WI38 (cell line): Measurements from ENCODE around the gene RC3H1.
"Not testable (repeated sequence)": the region's sequence is repeated elsewhere in the genome, so short reads cannot be mapped to it uniquely, and the experiment has no call there.

Experiments
- H3K4me3 ChIP-seq: 2 replicates; pipeline ENCODE4 v1.5.1; 2011; ENCODE audit warnings: low read depth, mild to moderate bottlenecking, control low read depth, low read length
- CTCF ChIP-seq: IDR thresholded peaks from 2 replicates; pipeline ENCODE4 v1.5.1; 2012; ENCODE audit warnings: low read depth, mild to moderate bottlenecking, control low read depth, low read length

RC3H1 gene

GRCh38 chr1:173946380-173946921, 75.7 kb downstream of the RC3H1 start:
- H3K4me3 ChIP-seq: no peak overlapping the region
- TF ChIP-seq CTCF: no peak

- no peak overlapping the region for H3K4me3 ChIP-seq
- no peak for TF ChIP-seq CTCF
These were observed 85.1 kb downstream of the RC3H1 start for GRCh38 chr1:173937062-173937461.

GRCh38 chr1:173934440-173934839, 87.7 kb downstream of the RC3H1 start:
- TF ChIP-seq CTCF: no peak
- H3K4me3 ChIP-seq: no peak overlapping the region

- H3K4me3 ChIP-seq: not testable (repeated sequence)
These were observed 91.6 kb downstream of the RC3H1 start for GRCh38 chr1:173930541-173930940.

GRCh38 chr1:173925306-173926242, 96.6 kb downstream of the RC3H1 start:
- H3K4me3 ChIP-seq: no peak overlapping the region
- no peak for TF ChIP-seq CTCF

- no peak overlapping the region for H3K4me3 ChIP-seq
- no peak for TF ChIP-seq CTCF
These were observed 101.3 kb downstream of the RC3H1 start for GRCh38 chr1:173920861-173921260.

GRCh38 chr1:173917635-173918493, 104.3 kb downstream of the RC3H1 start:
- TF ChIP-seq CTCF: no peak
- no peak overlapping the region for H3K4me3 ChIP-seq
